WTC11 (cell line): Measurements from ENCODE around the gene PRUNE2. TPM values are rescaled to one million over a fixed set of nuclear protein-coding genes. Genes with fewer than 3 reads are reported as not detected.

Experiments used
- ATAC-seq: fragments of 200-7000 bp; cut with Tn5 transposase; 2 replicates; pipeline ENCODE4 v1.10.0; 2021; ENCODE audit warnings: mild to moderate bottlenecking, moderate library complexity
- CTCF ChIA-PET: fragments of 300-600 bp; sonication (Branson Sonifier 250); formaldehyde crosslinking; loops from one replicate; lab custom pipeline; 2021; ENCODE audit warnings: antibody characterized with exemption; lab: Charles Lee
- POLR2A ChIA-PET: fragments of 350-600 bp; sonication (Branson Sonifier 250); formaldehyde crosslinking; loops from one replicate; lab custom pipeline; 2021; ENCODE audit warnings: antibody characterized with exemption; lab: Charles Lee
- DNase-seq: peaks from one replicate; pipeline ENCODE4 v3.0.0; 2021; ENCODE audit warnings: low spot score
- H3K27ac Mint-ChIP-seq: 2 replicates; pipeline ENCODE4 v1.8.0; 2021; ENCODE audit warnings: mixed read lengths
- H3K27me3 Mint-ChIP-seq: 2 replicates; pipeline ENCODE4 v1.8.0; 2021; ENCODE audit warnings: low read depth, mild to moderate bottlenecking, moderate library complexity, mixed read lengths
- H3K36me3 Mint-ChIP-seq: 2 replicates; pipeline ENCODE4 v1.8.0; 2021; ENCODE audit warnings: mixed read lengths
- H3K4me1 Mint-ChIP-seq: 2 replicates; pipeline ENCODE4 v1.8.0; 2022; ENCODE audit warnings: mixed read lengths
- H3K4me3 Mint-ChIP-seq: 2 replicates; pipeline ENCODE4 v1.8.0; 2021; ENCODE audit warnings: mild to moderate bottlenecking, moderate library complexity, mixed read lengths
- H3K9me3 Mint-ChIP-seq: 2 replicates; pipeline ENCODE4 v1.8.0; 2021; ENCODE audit warnings: mixed read lengths
- FOXK1 ChIP-seq: sonication (generic); formaldehyde crosslinking; IDR thresholded peaks from 2 replicates; pipeline ENCODE4 v1.8.0; 2022; ENCODE audit warnings: mild to moderate bottlenecking, moderate library complexity, missing genetic modification reagents
- HMGA2 ChIP-seq: fragments of 250-450 bp; sonication (Bioruptor Pico); IDR thresholded peaks from 2 replicates; pipeline ENCODE4 v1.4.0; 2021; ENCODE audit warnings: mild to moderate bottlenecking, moderate library complexity
- JUN ChIP-seq: sonication (generic); formaldehyde crosslinking; IDR thresholded peaks from 2 replicates; pipeline ENCODE4 v1.8.0; 2023; ENCODE audit warnings: mild to moderate bottlenecking, missing genetic modification reagents
- KAT7 ChIP-seq: sonication (generic); formaldehyde crosslinking; IDR thresholded peaks from 2 replicates; pipeline ENCODE4 v1.8.1; 2023; ENCODE audit warnings: missing genetic modification reagents, mild to moderate bottlenecking, borderline replicate concordance
- OVOL2 ChIP-seq: fragments of 250-450 bp; sonication (Bioruptor Pico); IDR thresholded peaks from 2 replicates; pipeline ENCODE4 v1.9.0; 2021; ENCODE audit warnings: mild to moderate bottlenecking, borderline replicate concordance
- SMAD4 ChIP-seq: sonication (generic); formaldehyde crosslinking; IDR thresholded peaks from 2 replicates; pipeline ENCODE4 v1.8.0; 2022; ENCODE audit warnings: mild to moderate bottlenecking, missing genetic modification reagents
- SOX15 ChIP-seq: fragments of 250-450 bp; sonication (Bioruptor Pico); IDR thresholded peaks from 2 replicates; pipeline ENCODE4 v1.9.0; 2021; ENCODE audit warnings: mild to moderate bottlenecking
- SP1 ChIP-seq: sonication (generic); formaldehyde crosslinking; conservative IDR thresholded peaks from 2 replicates; pipeline ENCODE4 v1.8.1; 2022; ENCODE audit warnings: missing genetic modification reagents
- ZNF263 ChIP-seq: sonication (generic); formaldehyde crosslinking; IDR thresholded peaks from 2 replicates; pipeline ENCODE4 v1.8.1; 2022; ENCODE audit warnings: low read depth, mild to moderate bottlenecking, moderate library complexity, missing genetic modification reagents
- ZNF416 ChIP-seq: fragments of 250-450 bp; sonication (Bioruptor Pico); IDR thresholded peaks from 2 replicates; pipeline ENCODE4 v1.9.0; 2021; ENCODE audit warnings: mild to moderate bottlenecking, inconsistent platforms
- ZNF671 ChIP-seq: fragments of 250-450 bp; sonication (Bioruptor Pico); IDR thresholded peaks from 2 replicates; pipeline ENCODE4 v1.8.0; 2021; ENCODE audit warnings: mild to moderate bottlenecking
- total RNA-seq: library from RNA; stranded (reverse); gene quantifications from 3 replicates; pipeline ENCODE4 v1.2.3, GENCODE V29; 2021
- TF ChIP-seq, protein P1 (sequence below): fragments of 200-600 bp; IDR thresholded peaks from 2 replicates; pipeline ENCODE4 v1.8.0; 2022; ENCODE audit warnings: antibody characterized with exemption
- TF ChIP-seq, protein P2 (sequence below): sonication (generic); formaldehyde crosslinking; IDR thresholded peaks from 2 replicates; pipeline ENCODE4 v1.8.1; 2022; ENCODE audit warnings: low read depth, missing genetic modification reagents, borderline replicate concordance
- TF ChIP-seq, protein P3 (sequence below): sonication (generic); formaldehyde crosslinking; conservative IDR thresholded peaks from 2 replicates; pipeline ENCODE4 v1.8.1; 2023; ENCODE audit warnings: mild to moderate bottlenecking, low read depth, missing genetic modification reagents, moderate library complexity
- TF ChIP-seq, protein P4 (sequence below): sonication (generic); formaldehyde crosslinking; IDR thresholded peaks from 2 replicates; pipeline ENCODE4 v1.8.1; 2023; ENCODE audit warnings: mild to moderate bottlenecking, missing genetic modification reagents
- TF ChIP-seq, protein P5 (sequence below): sonication (generic); formaldehyde crosslinking; IDR thresholded peaks from 2 replicates; pipeline ENCODE4 v1.8.0; 2022; ENCODE audit warnings: mild to moderate bottlenecking, missing genetic modification reagents

The PRUNE2 gene
- total RNA-seq, 1 experiment from 2014 or later, result 13.1 TPM

DNA sequence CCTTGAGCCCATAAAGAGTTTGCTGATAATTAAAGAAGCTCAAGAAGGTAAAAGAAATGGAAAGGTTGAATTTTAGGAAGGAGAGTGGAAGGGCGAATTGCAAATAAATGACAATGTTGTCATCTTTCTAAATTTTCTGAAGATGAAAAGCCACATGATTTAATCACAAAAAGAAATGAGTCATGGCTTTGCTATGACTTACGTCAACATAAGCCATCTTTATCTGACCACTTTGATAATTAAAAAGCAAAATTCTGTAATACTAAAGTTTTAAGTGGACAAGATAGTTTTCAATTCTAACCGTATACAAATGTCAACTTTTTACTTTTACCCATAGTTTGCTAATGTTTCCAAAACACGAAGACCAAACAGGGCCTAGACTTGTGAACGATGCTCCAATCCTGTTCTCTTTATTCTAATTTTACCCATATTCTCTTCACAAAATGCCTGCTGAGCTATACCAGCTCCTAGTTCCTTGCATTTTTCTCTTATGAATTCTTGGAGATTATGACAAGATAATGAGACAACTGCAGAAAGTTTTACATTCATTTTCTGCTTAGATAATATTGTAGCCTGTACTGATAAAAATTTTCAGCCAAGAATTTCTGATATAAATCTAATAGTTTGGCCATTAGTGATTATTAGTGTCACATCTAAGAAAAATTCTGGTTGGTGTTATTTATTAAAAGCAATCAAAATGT, 21.8 kb upstream of the PRUNE2 start:
- Mint-ChIP-seq H3K36me3 (no peaks in the 10 kb centered on the region), H3K9me3 (peaks cover 30% of the 10 kb centered on the region), H3K4me1 (peaks cover 6% of the 10 kb centered on the region; the same call in 1 of the 2 replicates), H3K4me3 (no peak overlapping the region), H3K27me3 (no peaks in the 10 kb centered on the region; the same call in 1 of the 2 replicates), H3K27ac (no peak overlapping the region)
- ATAC-seq (no peak), DNase-seq (no peak)
- CTCF ChIA-PET, result no interaction called here
- POLR2A ChIA-PET, result no interaction called here
- TF ChIP-seq SOX15 (CRISPR knock-in tag) (no peak), OVOL2 (CRISPR knock-in tag) (no peak), KAT7 (no peak), ZNF416 (CRISPR knock-in tag) (no peak), SMAD4 (no peak), ZNF263 (CRISPR knock-in tag) (no peak), HMGA2 (no peak), SP1 (no peak), FOXK1 (CRISPR knock-in tag) (no peak)
- TF ChIP-seq, protein P1, sequence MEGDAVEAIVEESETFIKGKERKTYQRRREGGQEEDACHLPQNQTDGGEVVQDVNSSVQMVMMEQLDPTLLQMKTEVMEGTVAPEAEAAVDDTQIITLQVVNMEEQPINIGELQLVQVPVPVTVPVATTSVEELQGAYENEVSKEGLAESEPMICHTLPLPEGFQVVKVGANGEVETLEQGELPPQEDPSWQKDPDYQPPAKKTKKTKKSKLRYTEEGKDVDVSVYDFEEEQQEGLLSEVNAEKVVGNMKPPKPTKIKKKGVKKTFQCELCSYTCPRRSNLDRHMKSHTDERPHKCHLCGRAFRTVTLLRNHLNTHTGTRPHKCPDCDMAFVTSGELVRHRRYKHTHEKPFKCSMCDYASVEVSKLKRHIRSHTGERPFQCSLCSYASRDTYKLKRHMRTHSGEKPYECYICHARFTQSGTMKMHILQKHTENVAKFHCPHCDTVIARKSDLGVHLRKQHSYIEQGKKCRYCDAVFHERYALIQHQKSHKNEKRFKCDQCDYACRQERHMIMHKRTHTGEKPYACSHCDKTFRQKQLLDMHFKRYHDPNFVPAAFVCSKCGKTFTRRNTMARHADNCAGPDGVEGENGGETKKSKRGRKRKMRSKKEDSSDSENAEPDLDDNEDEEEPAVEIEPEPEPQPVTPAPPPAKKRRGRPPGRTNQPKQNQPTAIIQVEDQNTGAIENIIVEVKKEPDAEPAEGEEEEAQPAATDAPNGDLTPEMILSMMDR, result no peak
- TF ChIP-seq, protein P2, sequence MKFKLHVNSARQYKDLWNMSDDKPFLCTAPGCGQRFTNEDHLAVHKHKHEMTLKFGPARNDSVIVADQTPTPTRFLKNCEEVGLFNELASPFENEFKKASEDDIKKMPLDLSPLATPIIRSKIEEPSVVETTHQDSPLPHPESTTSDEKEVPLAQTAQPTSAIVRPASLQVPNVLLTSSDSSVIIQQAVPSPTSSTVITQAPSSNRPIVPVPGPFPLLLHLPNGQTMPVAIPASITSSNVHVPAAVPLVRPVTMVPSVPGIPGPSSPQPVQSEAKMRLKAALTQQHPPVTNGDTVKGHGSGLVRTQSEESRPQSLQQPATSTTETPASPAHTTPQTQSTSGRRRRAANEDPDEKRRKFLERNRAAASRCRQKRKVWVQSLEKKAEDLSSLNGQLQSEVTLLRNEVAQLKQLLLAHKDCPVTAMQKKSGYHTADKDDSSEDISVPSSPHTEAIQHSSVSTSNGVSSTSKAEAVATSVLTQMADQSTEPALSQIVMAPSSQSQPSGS (CRISPR knock-in tag), result no peak
- TF ChIP-seq, protein P3, sequence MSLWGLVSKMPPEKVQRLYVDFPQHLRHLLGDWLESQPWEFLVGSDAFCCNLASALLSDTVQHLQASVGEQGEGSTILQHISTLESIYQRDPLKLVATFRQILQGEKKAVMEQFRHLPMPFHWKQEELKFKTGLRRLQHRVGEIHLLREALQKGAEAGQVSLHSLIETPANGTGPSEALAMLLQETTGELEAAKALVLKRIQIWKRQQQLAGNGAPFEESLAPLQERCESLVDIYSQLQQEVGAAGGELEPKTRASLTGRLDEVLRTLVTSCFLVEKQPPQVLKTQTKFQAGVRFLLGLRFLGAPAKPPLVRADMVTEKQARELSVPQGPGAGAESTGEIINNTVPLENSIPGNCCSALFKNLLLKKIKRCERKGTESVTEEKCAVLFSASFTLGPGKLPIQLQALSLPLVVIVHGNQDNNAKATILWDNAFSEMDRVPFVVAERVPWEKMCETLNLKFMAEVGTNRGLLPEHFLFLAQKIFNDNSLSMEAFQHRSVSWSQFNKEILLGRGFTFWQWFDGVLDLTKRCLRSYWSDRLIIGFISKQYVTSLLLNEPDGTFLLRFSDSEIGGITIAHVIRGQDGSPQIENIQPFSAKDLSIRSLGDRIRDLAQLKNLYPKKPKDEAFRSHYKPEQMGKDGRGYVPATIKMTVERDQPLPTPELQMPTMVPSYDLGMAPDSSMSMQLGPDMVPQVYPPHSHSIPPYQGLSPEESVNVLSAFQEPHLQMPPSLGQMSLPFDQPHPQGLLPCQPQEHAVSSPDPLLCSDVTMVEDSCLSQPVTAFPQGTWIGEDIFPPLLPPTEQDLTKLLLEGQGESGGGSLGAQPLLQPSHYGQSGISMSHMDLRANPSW (CRISPR knock-in tag), result no peak
- TF ChIP-seq, protein P4, sequence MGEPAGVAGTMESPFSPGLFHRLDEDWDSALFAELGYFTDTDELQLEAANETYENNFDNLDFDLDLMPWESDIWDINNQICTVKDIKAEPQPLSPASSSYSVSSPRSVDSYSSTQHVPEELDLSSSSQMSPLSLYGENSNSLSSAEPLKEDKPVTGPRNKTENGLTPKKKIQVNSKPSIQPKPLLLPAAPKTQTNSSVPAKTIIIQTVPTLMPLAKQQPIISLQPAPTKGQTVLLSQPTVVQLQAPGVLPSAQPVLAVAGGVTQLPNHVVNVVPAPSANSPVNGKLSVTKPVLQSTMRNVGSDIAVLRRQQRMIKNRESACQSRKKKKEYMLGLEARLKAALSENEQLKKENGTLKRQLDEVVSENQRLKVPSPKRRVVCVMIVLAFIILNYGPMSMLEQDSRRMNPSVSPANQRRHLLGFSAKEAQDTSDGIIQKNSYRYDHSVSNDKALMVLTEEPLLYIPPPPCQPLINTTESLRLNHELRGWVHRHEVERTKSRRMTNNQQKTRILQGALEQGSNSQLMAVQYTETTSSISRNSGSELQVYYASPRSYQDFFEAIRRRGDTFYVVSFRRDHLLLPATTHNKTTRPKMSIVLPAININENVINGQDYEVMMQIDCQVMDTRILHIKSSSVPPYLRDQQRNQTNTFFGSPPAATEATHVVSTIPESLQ (CRISPR knock-in tag), result no peak

DNA sequence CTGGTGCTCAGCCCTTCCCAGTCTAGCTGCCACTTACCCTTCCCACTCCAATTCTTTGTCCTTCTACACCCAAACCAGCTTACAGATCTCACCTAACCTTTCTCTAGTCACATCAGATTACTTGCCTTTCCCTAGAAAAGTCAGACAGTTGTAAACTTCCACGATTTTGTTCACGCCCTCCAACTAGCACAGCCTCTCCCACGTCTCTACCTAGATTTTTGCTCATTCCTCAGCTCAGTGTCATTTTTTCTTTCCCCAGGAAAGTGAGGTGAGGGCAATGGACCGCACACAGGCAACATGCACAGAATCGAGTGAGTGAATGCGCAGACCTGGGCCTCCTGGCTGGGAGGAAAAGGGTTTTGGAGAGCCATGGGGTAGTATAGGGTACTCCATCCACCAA, 20.9 kb upstream of the PRUNE2 start:
- Mint-ChIP-seq H3K27ac (no peak overlapping the region), H3K4me3 (no peak overlapping the region), H3K27me3 (no peaks in the 10 kb centered on the region; the same call in 1 of the 2 replicates), H3K4me1 (no peaks in the 10 kb centered on the region), H3K36me3 (no peaks in the 10 kb centered on the region), H3K9me3 (peaks cover 24% of the 10 kb centered on the region)
- POLR2A ChIA-PET, result no interaction called here
- no peak for ATAC-seq
- CTCF ChIA-PET, result no interaction called here
- DNase-seq, result no peak
- TF ChIP-seq, protein P5, sequence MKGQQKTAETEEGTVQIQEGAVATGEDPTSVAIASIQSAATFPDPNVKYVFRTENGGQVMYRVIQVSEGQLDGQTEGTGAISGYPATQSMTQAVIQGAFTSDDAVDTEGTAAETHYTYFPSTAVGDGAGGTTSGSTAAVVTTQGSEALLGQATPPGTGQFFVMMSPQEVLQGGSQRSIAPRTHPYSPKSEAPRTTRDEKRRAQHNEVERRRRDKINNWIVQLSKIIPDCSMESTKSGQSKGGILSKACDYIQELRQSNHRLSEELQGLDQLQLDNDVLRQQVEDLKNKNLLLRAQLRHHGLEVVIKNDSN (CRISPR knock-in tag), result no peak
- TF ChIP-seq, protein P4 (CRISPR knock-in tag), result no peak
- TF ChIP-seq JUN (CRISPR knock-in tag) (no peak), ZNF671 (no peak)
